Keratinocyte (primary cell): ENCODE measurements around the gene KCNIP3.

Experiments
- EZH2 ChIP-seq: IDR thresholded peaks from one replicate; pipeline ENCODE4 v1.6.1; 2012; ENCODE audit warnings: inconsistent platforms, mild to moderate bottlenecking, low read length, moderate library complexity
- TF ChIP-seq, protein P1 (sequence below), 3 experiments: IDR thresholded peaks in 1 of 3; conservative IDR thresholded peaks in 1 of 3; optimal IDR thresholded peaks in 1 of 3; 2 replicates in 2 of 3; 3 replicates in 1 of 3; pipeline versions ENCODE3 to v1.5.1; 2011; ENCODE audit warnings: low read length in 3 of 3, mild to moderate bottlenecking in 3 of 3, moderate library complexity in 2 of 3, control low read depth in 1 of 3, inconsistent platforms in 1 of 3; ENCODE audit not compliant: insufficient read depth in 2 of 3; ENCODE audit errors: extremely low read depth in 1 of 3

DNA sequence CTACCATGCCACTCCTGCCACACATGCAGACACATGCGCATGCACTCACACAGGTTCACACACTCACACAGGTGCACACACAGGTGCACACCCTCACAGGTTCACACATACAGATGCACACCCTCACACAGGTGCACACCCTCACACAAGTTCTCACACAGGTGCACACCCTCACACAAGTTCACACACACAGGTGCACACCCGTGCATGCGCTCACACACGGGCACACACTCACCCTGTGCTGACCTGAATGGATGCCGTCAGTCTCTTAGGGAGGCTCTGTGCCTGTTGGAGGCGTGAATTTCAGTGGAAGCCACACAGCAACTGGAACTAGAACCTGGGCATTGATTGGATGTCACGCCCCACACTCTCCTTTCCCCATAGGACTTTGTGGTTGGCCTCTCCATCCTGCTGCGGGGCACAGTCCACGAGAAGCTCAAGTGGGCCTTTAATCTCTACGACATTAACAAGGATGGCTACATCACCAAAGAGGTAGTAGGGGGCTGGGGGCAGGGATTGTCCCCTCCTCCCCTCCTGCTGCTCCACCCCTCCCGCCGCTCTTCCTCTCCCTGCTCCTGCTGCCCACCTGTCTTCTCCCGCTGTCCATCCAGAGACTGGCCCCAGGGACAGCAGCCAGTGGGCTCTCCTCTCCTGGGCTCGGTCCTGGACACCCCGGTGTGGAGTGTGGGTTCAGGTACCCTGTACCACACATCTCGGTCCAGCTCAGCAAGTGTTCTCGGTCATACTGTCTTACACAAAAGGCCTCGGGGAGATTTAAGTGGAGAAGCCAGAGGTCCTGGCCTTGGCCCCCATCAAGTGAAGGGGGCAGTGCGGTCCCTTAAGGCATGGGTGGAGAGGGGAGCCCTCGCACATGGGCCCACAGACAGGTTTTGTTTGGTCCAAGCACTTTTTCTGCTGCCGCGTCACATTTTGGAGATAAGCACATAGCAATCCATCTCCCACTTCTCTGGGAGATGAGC, 84.4 kb downstream of the KCNIP3 start:
- TF ChIP-seq, protein P1, sequence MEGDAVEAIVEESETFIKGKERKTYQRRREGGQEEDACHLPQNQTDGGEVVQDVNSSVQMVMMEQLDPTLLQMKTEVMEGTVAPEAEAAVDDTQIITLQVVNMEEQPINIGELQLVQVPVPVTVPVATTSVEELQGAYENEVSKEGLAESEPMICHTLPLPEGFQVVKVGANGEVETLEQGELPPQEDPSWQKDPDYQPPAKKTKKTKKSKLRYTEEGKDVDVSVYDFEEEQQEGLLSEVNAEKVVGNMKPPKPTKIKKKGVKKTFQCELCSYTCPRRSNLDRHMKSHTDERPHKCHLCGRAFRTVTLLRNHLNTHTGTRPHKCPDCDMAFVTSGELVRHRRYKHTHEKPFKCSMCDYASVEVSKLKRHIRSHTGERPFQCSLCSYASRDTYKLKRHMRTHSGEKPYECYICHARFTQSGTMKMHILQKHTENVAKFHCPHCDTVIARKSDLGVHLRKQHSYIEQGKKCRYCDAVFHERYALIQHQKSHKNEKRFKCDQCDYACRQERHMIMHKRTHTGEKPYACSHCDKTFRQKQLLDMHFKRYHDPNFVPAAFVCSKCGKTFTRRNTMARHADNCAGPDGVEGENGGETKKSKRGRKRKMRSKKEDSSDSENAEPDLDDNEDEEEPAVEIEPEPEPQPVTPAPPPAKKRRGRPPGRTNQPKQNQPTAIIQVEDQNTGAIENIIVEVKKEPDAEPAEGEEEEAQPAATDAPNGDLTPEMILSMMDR (optimal IDR thresholded peaks at IDR 0.05 in 1 of 3, IDR thresholded peaks at IDR 0.05 in 1 of 3, conservative IDR thresholded peaks at IDR 0.05 in 1 of 3; ENCODE audit: extremely low read depth in 1 of 3, insufficient read depth in 2 of 3, low read length in 3 of 3) = no peak
- no peak for TF ChIP-seq EZH2
